HepG2 (cell line): ENCODE results near the gene C19orf85. TPM values are rescaled to one million over a fixed set of nuclear protein-coding genes. Genes with fewer than 3 reads are reported as not detected.

Experiments used
- JARID2 ChIP-seq: sonication (generic); formaldehyde crosslinking; IDR thresholded peaks from 2 replicates; pipeline ENCODE4 v1.8.1; 2023; ENCODE audit warnings: missing genetic modification reagents, inconsistent platforms; ENCODE audit not compliant: insufficient replicate concordance
- JDP2 ChIP-seq: sonication (generic); formaldehyde crosslinking; IDR thresholded peaks from 2 replicates; pipeline ENCODE4 v1.8.1; 2022; ENCODE audit warnings: missing genetic modification reagents, borderline replicate concordance
- NFKB2 ChIP-seq: sonication (generic); formaldehyde crosslinking; IDR thresholded peaks from 2 replicates; pipeline ENCODE4 v1.4.0; 2020; ENCODE audit warnings: missing genetic modification reagents, borderline replicate concordance
- NR2F1 ChIP-seq, 2 experiments: fragments of 450-650 bp in 1 of 2; formaldehyde crosslinking in 1 of 2; IDR thresholded peaks; 2 replicates each; pipeline versions ENCODE4 v1.5.0 to v1.6.1; 2016 to 2020; ENCODE audit warnings: mild to moderate bottlenecking in 1 of 2, missing compliant biosample characterization in 1 of 2, missing genetic modification reagents in 1 of 2, moderate library complexity in 1 of 2
- PRDM15 ChIP-seq: sonication (generic); formaldehyde crosslinking; IDR thresholded peaks from 2 replicates; pipeline ENCODE4 v1.4.0; 2020; ENCODE audit warnings: missing genetic modification reagents
- RFX5 ChIP-seq: IDR thresholded peaks from 2 replicates; pipeline ENCODE4 v1.6.1; 2011; ENCODE audit warnings: low read depth, low read length, improper control_type of control experiment
- SOX6 ChIP-seq, 2 experiments: fragments of 450-650 bp in 1 of 2; sonication (generic) in 1 of 2; formaldehyde crosslinking in 1 of 2; IDR thresholded peaks; 2 replicates each; pipeline versions ENCODE4 v1.4.0 to v1.6.1; 2017 to 2020; ENCODE audit warnings: antibody characterized with exemption in 1 of 2, mild to moderate bottlenecking in 1 of 2, missing genetic modification reagents in 1 of 2
- TCF12 ChIP-seq, 2 experiments: fragments of 450-650 bp in 1 of 2; sonication (generic) in 1 of 2; formaldehyde crosslinking in 1 of 2; IDR thresholded peaks; 2 replicates each; pipeline versions ENCODE4 v1.6.1 to v1.8.0; 2017 to 2022; ENCODE audit warnings: antibody characterized with exemption in 1 of 2, mild to moderate bottlenecking in 1 of 2, missing genetic modification reagents in 1 of 2, moderate library complexity in 1 of 2
- U2AF2 ChIP-seq: fragments of 200-400 bp; formaldehyde crosslinking; IDR thresholded peaks from 2 replicates; pipeline ENCODE4 v1.6.1; 2017; ENCODE audit warnings: low read depth, mild to moderate bottlenecking, low read length
- YEATS4 ChIP-seq: sonication (generic); formaldehyde crosslinking; IDR thresholded peaks from 2 replicates; pipeline ENCODE4 v1.4.0; 2020; ENCODE audit warnings: missing genetic modification reagents, borderline replicate concordance
- ZNF446 ChIP-seq: sonication (generic); formaldehyde crosslinking; IDR thresholded peaks from 2 replicates; pipeline ENCODE4 v1.5.0; 2020; ENCODE audit warnings: mild to moderate bottlenecking, missing genetic modification reagents
- ZNF549 ChIP-seq: sonication (generic); formaldehyde crosslinking; IDR thresholded peaks from 2 replicates; pipeline ENCODE4 v1.5.0; 2020; ENCODE audit warnings: missing genetic modification reagents
- ZNF619 ChIP-seq: sonication (generic); formaldehyde crosslinking; IDR thresholded peaks from 2 replicates; pipeline ENCODE4 v1.4.0; 2020; ENCODE audit warnings: mild to moderate bottlenecking, missing genetic modification reagents
- ZNF709 ChIP-seq: sonication (generic); formaldehyde crosslinking; IDR thresholded peaks from 2 replicates; pipeline ENCODE4 v1.5.0; 2020; ENCODE audit warnings: mild to moderate bottlenecking, missing genetic modification reagents
- ZNF788 ChIP-seq: sonication (generic); formaldehyde crosslinking; IDR thresholded peaks from 2 replicates; pipeline ENCODE4 v1.5.0; 2020; ENCODE audit warnings: mild to moderate bottlenecking, missing genetic modification reagents, borderline replicate concordance
- ZNF839 ChIP-seq: sonication (generic); formaldehyde crosslinking; IDR thresholded peaks from 2 replicates; pipeline ENCODE4 v1.4.0; 2020; ENCODE audit warnings: missing genetic modification reagents, mild to moderate bottlenecking, borderline replicate concordance
- ZNF878 ChIP-seq: sonication (generic); formaldehyde crosslinking; IDR thresholded peaks from 2 replicates; pipeline ENCODE4 v1.8.1; 2023; ENCODE audit warnings: mild to moderate bottlenecking, missing genetic modification reagents, moderate library complexity
- polyA plus RNA-seq, 8 experiments: library from polyadenylated mRNA; depleted of rRNA in 3 of 8; stranded (reverse) in 7 of 8; unstranded in 1 of 8; fragments of >200 nt; fragmentation: Illumina TruSeq in 4 of 8; extraction: Trizol in 4 of 8; gene quantifications; 2 replicates each; pipeline versions ENCODE4 v1.2.1 to v1.2.3, GENCODE V29; 2011 to 2016; ENCODE audit warnings: low read depth in 4 of 8, missing spikeins in 1 of 8, mixed read lengths in 1 of 8; ENCODE audit not compliant: insufficient read depth in 1 of 8
- total RNA-seq, 5 experiments: library from RNA; depleted of rRNA; stranded (reverse); fragments of >200 nt; fragmentation: Illumina TruSeq; extraction: Trizol; gene quantifications; 2 replicates each; pipeline ENCODE4 v1.2.3, GENCODE V29; 2016; ENCODE audit warnings: low read depth in 1 of 5
- TF ChIP-seq, protein P1 (sequence below): sonication (generic); formaldehyde crosslinking; IDR thresholded peaks from 2 replicates; pipeline ENCODE4 v1.4.0; 2020; ENCODE audit warnings: mild to moderate bottlenecking, low read depth, missing genetic modification reagents
- TF ChIP-seq, protein P2 (sequence below): sonication (generic); formaldehyde crosslinking; IDR thresholded peaks from 2 replicates; pipeline ENCODE4 v1.4.0; 2020; ENCODE audit warnings: missing genetic modification reagents, borderline replicate concordance

Gene C19orf85
- total and polyA plus RNA-seq, 2 of the 13 experiments (the other 11 are each of a cell fraction or from before 2014, with no cell fraction given): not detected

- TF ChIP-seq JDP2 (CRISPR knock-in tag) (no peak; the same call in 1 of the 2 replicates), ZNF549 (CRISPR knock-in tag) (no peak), TCF12 (IDR thresholded peaks at IDR 0.05) (no peak), TCF12 (CRISPR knock-in tag; IDR thresholded peaks at IDR 0.05) (peak; percentile 58; the same call in 1 of the 2 replicates), PRDM15 (CRISPR knock-in tag) (peak; percentile 82), ZNF878 (no peak), NR2F1 (CRISPR knock-in tag; IDR thresholded peaks at IDR 0.05) (no peak), U2AF2 (no peak), RFX5 (no peak), YEATS4 (peak; percentile 87), ZNF788 (CRISPR knock-in tag) (peak; percentile 48; the same call in 1 of the 2 replicates), NFKB2 (CRISPR knock-in tag) (peak; percentile 96), JARID2 (CRISPR knock-in tag) (peak; percentile 36), SOX6 (IDR thresholded peaks at IDR 0.05) (no peak), SOX6 (CRISPR knock-in tag; IDR thresholded peaks at IDR 0.05) (peak; percentile 35), ZNF446 (0 out of 2 replicates have a peak, but pooled peaks have one; percentile 64), ZNF619 (CRISPR knock-in tag) (peak; percentile 91; the same call in 1 of the 2 replicates), ZNF839 (CRISPR knock-in tag) (peak; percentile 60; the same call in 1 of the 2 replicates), ZNF709 (CRISPR knock-in tag) (peak; percentile 88)
- TF ChIP-seq, protein P1, sequence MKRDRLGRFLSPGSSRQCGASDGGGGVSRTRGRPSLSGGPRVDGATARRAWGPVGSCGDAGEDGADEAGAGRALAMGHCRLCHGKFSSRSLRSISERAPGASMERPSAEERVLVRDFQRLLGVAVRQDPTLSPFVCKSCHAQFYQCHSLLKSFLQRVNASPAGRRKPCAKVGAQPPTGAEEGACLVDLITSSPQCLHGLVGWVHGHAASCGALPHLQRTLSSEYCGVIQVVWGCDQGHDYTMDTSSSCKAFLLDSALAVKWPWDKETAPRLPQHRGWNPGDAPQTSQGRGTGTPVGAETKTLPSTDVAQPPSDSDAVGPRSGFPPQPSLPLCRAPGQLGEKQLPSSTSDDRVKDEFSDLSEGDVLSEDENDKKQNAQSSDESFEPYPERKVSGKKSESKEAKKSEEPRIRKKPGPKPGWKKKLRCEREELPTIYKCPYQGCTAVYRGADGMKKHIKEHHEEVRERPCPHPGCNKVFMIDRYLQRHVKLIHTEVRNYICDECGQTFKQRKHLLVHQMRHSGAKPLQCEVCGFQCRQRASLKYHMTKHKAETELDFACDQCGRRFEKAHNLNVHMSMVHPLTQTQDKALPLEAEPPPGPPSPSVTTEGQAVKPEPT: 0 out of 2 replicates have a peak, but pooled peaks have one; percentile 52
- TF ChIP-seq, protein P2, sequence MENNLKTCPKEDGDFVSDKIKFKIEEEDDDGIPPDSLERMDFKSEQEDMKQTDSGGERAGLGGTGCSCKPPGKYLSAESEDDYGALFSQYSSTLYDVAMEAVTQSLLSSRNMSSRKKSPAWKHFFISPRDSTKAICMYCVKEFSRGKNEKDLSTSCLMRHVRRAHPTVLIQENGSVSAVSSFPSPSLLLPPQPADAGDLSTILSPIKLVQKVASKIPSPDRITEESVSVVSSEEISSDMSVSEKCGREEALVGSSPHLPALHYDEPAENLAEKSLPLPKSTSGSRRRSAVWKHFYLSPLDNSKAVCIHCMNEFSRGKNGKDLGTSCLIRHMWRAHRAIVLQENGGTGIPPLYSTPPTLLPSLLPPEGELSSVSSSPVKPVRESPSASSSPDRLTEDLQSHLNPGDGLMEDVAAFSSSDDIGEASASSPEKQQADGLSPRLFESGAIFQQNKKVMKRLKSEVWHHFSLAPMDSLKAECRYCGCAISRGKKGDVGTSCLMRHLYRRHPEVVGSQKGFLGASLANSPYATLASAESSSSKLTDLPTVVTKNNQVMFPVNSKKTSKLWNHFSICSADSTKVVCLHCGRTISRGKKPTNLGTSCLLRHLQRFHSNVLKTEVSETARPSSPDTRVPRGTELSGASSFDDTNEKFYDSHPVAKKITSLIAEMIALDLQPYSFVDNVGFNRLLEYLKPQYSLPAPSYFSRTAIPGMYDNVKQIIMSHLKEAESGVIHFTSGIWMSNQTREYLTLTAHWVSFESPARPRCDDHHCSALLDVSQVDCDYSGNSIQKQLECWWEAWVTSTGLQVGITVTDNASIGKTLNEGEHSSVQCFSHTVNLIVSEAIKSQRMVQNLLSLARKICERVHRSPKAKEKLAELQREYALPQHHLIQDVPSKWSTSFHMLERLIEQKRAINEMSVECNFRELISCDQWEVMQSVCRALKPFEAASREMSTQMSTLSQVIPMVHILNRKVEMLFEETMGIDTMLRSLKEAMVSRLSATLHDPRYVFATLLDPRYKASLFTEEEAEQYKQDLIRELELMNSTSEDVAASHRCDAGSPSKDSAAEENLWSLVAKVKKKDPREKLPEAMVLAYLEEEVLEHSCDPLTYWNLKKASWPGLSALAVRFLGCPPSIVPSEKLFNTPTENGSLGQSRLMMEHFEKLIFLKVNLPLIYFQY (CRISPR knock-in tag): peak; percentile 56; the same call in 1 of the 2 replicates
Observed at GRCh38 chr19:55476100-55476775, 11.7 kb upstream of the C19orf85 start, which contains the start of gene ZNF628 (continued).
